ENCODE results near the gene SIPA1.
"Not testable (repeated sequence)": the region's sequence is repeated elsewhere in the genome, so short reads cannot be mapped to it uniquely, and the experiment has no call there.

SIPA1 gene

DNA sequence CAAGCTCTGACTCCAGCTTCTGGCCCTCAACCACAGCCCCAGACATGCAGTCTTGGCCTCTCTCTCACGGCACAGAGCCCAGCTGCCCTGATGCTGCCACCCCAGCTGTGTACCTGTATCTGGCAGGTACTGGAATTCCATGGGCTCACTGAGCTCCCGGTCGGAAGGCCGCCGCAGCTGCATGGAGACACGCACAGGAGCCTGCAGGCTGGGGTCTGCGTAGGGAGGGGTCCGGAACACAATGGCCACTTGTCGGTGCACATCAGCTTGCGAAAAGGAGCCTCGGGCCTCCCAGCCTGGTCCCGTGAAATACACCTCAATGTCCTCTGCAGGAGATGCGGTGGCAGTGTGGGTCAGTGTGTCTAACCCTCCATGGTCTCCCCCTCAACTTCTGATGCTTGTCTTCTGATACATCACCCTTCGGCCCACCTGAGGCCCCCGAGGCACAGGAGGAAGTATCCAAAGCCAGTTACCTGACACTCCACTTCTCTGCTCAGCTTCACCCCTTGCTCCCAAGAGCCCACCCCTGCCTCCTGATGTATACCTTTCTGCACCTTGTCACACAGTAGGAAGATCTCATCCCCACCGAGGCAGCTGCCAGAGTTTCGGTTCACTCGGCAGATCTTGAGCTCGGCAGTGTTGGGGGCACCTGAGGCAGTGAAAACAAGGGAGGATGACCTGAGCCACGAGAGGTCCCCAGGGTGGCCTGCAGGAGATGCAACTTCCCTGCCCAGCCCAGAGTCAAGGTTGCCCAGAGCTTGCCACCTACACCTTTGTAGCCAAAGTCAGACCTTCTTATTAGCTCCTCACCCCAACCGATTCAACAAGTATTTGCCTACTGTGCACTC is 20.5 kb downstream of the SIPA1 start:
- Histone ChIP-seq H3K9me3 (ENCODE audit: control insufficient read depth, low read length) (no peaks in the 10 kb centered on the region), H2AK5ac (ENCODE audit: low read length, severe bottlenecking) (no peak overlapping the region), H3K4ac (ENCODE audit: low read depth in 1 of 2, low read length in 2 of 2) (no peak overlapping the region), H3K4me2 (ENCODE audit: low read length, poor library complexity, severe bottlenecking) (no peak overlapping the region), H3K4me3 (ENCODE audit: insufficient read depth in 1 of 2, low read depth in 1 of 2, low read length in 2 of 2) (no peak overlapping the region), H3K79me1 (replicated peaks; ENCODE audit: low read length, poor library complexity, severe bottlenecking) (peaks cover 34% of the 10 kb centered on the region), H3K9ac (ENCODE audit: low read length) (no peak overlapping the region), H3K36me3 (ENCODE audit: control insufficient read depth in 1 of 2, insufficient read depth in 2 of 2, low read depth in 1 of 2, low read length in 2 of 2) (peaks cover 77 to 81% of the 10 kb centered on the region in 2 experiments), H2BK120ac (ENCODE audit: low read depth, low read length) (no peak overlapping the region), H3K27ac (ENCODE audit: low read length, poor library complexity, severe bottlenecking) (no peak overlapping the region), H3K14ac (ENCODE audit: low read length in 2 of 2) (no peak overlapping the region), H3K27me3 (ENCODE audit: control insufficient read depth in 1 of 2, insufficient read depth in 1 of 2, low read length in 2 of 2) (no peaks in the 10 kb centered on the region), H2AFZ (ENCODE audit: low read depth, low read length) (no peak overlapping the region), H4K8ac (ENCODE audit: low read length) (no peak overlapping the region), H2BK15ac (ENCODE audit: low read depth, poor library complexity, severe bottlenecking) (no peak overlapping the region), H3K4me1 (ENCODE audit: control insufficient read depth, insufficient read depth, low read depth, low read length) (peaks cover 11% of the 10 kb centered on the region), H2BK12ac (ENCODE audit: low read length in 2 of 2) (no peak overlapping the region), H2BK5ac (ENCODE audit: low read depth, low read length, poor library complexity, severe bottlenecking) (no peak overlapping the region), H3K18ac (ENCODE audit: low read depth in 1 of 2, low read length in 2 of 2) (no peak overlapping the region), H4K91ac (ENCODE audit: low read length) (no peak overlapping the region), H3K23ac (ENCODE audit: low read length in 2 of 2) (no peak overlapping the region)
- WGBS: 98% methylated on average over 21 of the region's 21 CpGs
- no peak for DNase-seq

GRCh38 chr11:65660038-65660437 is 22.1 kb downstream of the SIPA1 start:
- Histone ChIP-seq H3K4me1 (ENCODE audit: control insufficient read depth, insufficient read depth, low read depth, low read length) (peaks cover 12% of the 10 kb centered on the region), H3K4me2 (ENCODE audit: low read length, poor library complexity, severe bottlenecking) (no peak overlapping the region), H4K8ac (ENCODE audit: low read length) (no peak overlapping the region), H4K91ac (ENCODE audit: low read length) (peak overlapping the region; percentile 54), H3K23ac (ENCODE audit: low read length in 2 of 2) (no peak overlapping the region), H3K4ac (ENCODE audit: low read depth in 1 of 2, low read length in 2 of 2) (no peak overlapping the region), H3K79me1 (replicated peaks; ENCODE audit: low read length, poor library complexity, severe bottlenecking) (peaks cover 35% of the 10 kb centered on the region), H2AFZ (ENCODE audit: low read depth, low read length) (no peak overlapping the region), H2AK5ac (ENCODE audit: low read length, severe bottlenecking) (no peak overlapping the region), H2BK15ac (ENCODE audit: low read depth, poor library complexity, severe bottlenecking) (no peak overlapping the region), H2BK5ac (ENCODE audit: low read depth, low read length, poor library complexity, severe bottlenecking) (no peak overlapping the region), H3K27me3 (ENCODE audit: control insufficient read depth in 1 of 2, insufficient read depth in 1 of 2, low read length in 2 of 2) (no peaks in the 10 kb centered on the region), H3K4me3 (ENCODE audit: insufficient read depth in 1 of 2, low read depth in 1 of 2, low read length in 2 of 2) (no peak overlapping the region), H3K18ac (ENCODE audit: low read depth in 1 of 2, low read length in 2 of 2) (no peak overlapping the region), H3K14ac (ENCODE audit: low read length in 2 of 2) (no peak overlapping the region), H3K36me3 (ENCODE audit: control insufficient read depth in 1 of 2, insufficient read depth in 2 of 2, low read depth in 1 of 2, low read length in 2 of 2) (peaks cover 61 to 65% of the 10 kb centered on the region in 2 experiments), H2BK120ac (ENCODE audit: low read depth, low read length) (no peak overlapping the region), H2BK12ac (ENCODE audit: low read length in 2 of 2) (no peak overlapping the region), H3K9ac (ENCODE audit: low read length) (peak overlapping the region; percentile 33), H3K9me3 (ENCODE audit: control insufficient read depth, low read length) (no peaks in the 10 kb centered on the region), H3K27ac (ENCODE audit: low read length, poor library complexity, severe bottlenecking) (no peak overlapping the region)
- DNase-seq: no peak
- WGBS: 96% methylated on average over 9 of the region's 9 CpGs

DNA sequence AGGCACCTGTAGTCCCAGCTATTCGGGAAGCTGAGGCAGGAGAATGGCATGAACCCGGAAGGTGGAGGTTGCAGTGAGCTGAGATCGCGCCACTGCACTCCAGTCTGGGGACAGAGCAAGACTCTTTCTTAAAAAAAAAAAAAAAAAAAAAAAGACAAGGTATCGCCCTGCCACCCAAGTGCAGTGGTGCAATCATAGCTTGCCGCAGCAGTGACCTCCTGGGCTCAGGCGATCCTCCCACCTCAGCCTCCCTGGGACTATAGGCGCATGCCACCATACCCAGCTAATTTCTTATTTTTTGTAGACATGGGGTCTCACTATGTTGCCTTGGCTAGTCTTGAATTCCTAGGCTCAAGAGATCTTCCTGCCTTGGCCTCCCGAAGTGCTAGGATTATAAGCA is 23.0 kb downstream of the SIPA1 start:
- not testable (repeated sequence) for H3K14ac ChIP-seq (ENCODE audit: low read length in 2 of 2); H4K8ac ChIP-seq (ENCODE audit: low read length); H2BK120ac ChIP-seq (ENCODE audit: low read depth, low read length); H2AFZ ChIP-seq (ENCODE audit: low read depth, low read length); H3K18ac ChIP-seq (ENCODE audit: low read depth in 1 of 2, low read length in 2 of 2); H3K4me2 ChIP-seq (ENCODE audit: low read length, poor library complexity, severe bottlenecking); H3K4ac ChIP-seq (ENCODE audit: low read depth in 1 of 2, low read length in 2 of 2); H2AK5ac ChIP-seq (ENCODE audit: low read length, severe bottlenecking); H3K27me3 ChIP-seq (ENCODE audit: control insufficient read depth in 1 of 2, insufficient read depth in 1 of 2, low read length in 2 of 2); DNase-seq; H3K23ac ChIP-seq (ENCODE audit: low read length in 2 of 2); H3K9me3 ChIP-seq (ENCODE audit: control insufficient read depth, low read length); H2BK15ac ChIP-seq (ENCODE audit: low read depth, poor library complexity, severe bottlenecking); H3K27ac ChIP-seq (ENCODE audit: low read length, poor library complexity, severe bottlenecking); H2BK12ac ChIP-seq (ENCODE audit: low read length in 2 of 2); H4K91ac ChIP-seq (ENCODE audit: low read length); H2BK5ac ChIP-seq (ENCODE audit: low read depth, low read length, poor library complexity, severe bottlenecking)
- over 99% methylated on average over 9 of the region's 9 CpGs for WGBS
- peaks cover 12% of the 10 kb centered on the region for H3K4me1 ChIP-seq (ENCODE audit: control insufficient read depth, insufficient read depth, low read depth, low read length)
- peak overlapping the region in 1 of 2 experiments; percentile 99 for H3K4me3 ChIP-seq (ENCODE audit: insufficient read depth in 1 of 2, low read depth in 1 of 2, low read length in 2 of 2)
- peaks cover 52 to 56% of the 10 kb centered on the region in 2 experiments for H3K36me3 ChIP-seq (ENCODE audit: control insufficient read depth in 1 of 2, insufficient read depth in 2 of 2, low read depth in 1 of 2, low read length in 2 of 2)
- H3K9ac ChIP-seq (ENCODE audit: low read length): peak overlapping the region; percentile 99
- H3K79me1 ChIP-seq (replicated peaks; ENCODE audit: low read length, poor library complexity, severe bottlenecking): peaks cover 33% of the 10 kb centered on the region

- Histone ChIP-seq H3K9ac (ENCODE audit: low read length) (peak overlapping the region; percentile 99), H2BK120ac (ENCODE audit: low read depth, low read length) (no peak overlapping the region), H3K27ac (ENCODE audit: low read length, poor library complexity, severe bottlenecking) (no peak overlapping the region), H3K4me2 (ENCODE audit: low read length, poor library complexity, severe bottlenecking) (peak overlapping the region; percentile 91), H3K9me3 (ENCODE audit: control insufficient read depth, low read length) (no peaks in the 10 kb centered on the region), H2BK15ac (ENCODE audit: low read depth, poor library complexity, severe bottlenecking) (no peak overlapping the region), H4K8ac (ENCODE audit: low read length) (no peak overlapping the region), H3K79me1 (replicated peaks; ENCODE audit: low read length, poor library complexity, severe bottlenecking) (peaks cover 32% of the 10 kb centered on the region), H2AFZ (ENCODE audit: low read depth, low read length) (no peak overlapping the region), H2BK5ac (ENCODE audit: low read depth, low read length, poor library complexity, severe bottlenecking) (no peak overlapping the region), H3K4ac (ENCODE audit: low read depth in 1 of 2, low read length in 2 of 2) (peak overlapping the region; percentile 52 to 53), H2BK12ac (ENCODE audit: low read length in 2 of 2) (no peak overlapping the region), H4K91ac (ENCODE audit: low read length) (peak overlapping the region; percentile 53), H3K4me3 (ENCODE audit: insufficient read depth in 1 of 2, low read depth in 1 of 2, low read length in 2 of 2) (peak overlapping the region; percentile 86 to 99), H2AK5ac (ENCODE audit: low read length, severe bottlenecking) (peak overlapping the region; percentile 27), H3K18ac (ENCODE audit: low read depth in 1 of 2, low read length in 2 of 2) (peak overlapping the region; percentile 72 to 86), H3K4me1 (ENCODE audit: control insufficient read depth, insufficient read depth, low read depth, low read length) (peaks cover 12% of the 10 kb centered on the region), H3K36me3 (ENCODE audit: control insufficient read depth in 1 of 2, insufficient read depth in 2 of 2, low read depth in 1 of 2, low read length in 2 of 2) (peaks cover 45 to 50% of the 10 kb centered on the region in 2 experiments), H3K23ac (ENCODE audit: low read length in 2 of 2) (peak overlapping the region in 1 of 2 experiments; percentile 27), H3K27me3 (ENCODE audit: control insufficient read depth in 1 of 2, insufficient read depth in 1 of 2, low read length in 2 of 2) (no peaks in the 10 kb centered on the region), H3K14ac (ENCODE audit: low read length in 2 of 2) (peak overlapping the region in 1 of 2 experiments; percentile 73)
- WGBS: 92% methylated on average over 18 of the region's 25 CpGs
- no peak for DNase-seq
Measured at GRCh38 chr11:65661599-65662246, 23.8 kb downstream of the SIPA1 start.
